ENCODE results near the gene IFNGR2.
"Not testable (repeated sequence)": the region's sequence is repeated elsewhere in the genome, so short reads cannot be mapped to it uniquely, and the experiment has no call there.

The IFNGR2 gene

DNA sequence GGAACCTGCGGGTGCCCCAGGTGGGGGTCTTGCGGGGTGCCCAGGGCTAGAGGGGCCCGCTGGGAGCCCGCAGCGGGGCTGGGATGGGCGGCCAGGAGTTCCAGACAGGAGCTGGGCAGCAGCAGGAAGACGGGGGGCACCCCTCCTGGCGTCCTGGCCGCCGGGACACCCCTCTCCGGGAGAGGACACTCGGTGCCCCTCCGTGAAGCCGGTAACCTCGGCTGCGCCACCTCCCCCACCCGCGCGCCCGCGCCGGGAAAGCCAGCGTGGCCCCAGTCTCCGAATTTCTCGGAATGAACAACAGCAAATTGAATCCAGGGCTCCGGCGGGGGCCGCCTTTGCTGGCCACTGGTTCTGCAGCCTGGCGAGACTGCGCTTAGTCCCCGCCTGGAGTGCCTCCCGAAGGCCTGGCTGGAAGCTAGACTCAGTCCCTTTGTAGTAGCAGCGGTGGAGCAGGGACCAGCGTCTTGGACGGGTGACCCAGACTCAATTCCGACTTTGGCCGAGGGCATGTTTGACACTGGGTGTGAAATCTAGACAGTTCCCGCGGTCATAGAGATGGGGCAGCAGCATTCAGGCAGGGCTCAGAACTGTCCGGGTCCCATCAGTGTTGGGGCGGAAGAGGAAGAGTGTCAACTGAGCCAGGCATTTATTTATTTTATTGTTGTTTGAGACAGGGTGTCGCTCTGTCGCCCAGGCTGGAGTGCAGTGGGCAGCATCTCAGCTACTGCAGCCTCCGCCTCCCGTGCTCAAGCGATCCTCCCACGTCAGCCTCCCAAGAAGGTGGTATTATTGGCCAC is 773 bp downstream of the IFNGR2 start:
- DNase-seq, result peak; percentile 36

DNA sequence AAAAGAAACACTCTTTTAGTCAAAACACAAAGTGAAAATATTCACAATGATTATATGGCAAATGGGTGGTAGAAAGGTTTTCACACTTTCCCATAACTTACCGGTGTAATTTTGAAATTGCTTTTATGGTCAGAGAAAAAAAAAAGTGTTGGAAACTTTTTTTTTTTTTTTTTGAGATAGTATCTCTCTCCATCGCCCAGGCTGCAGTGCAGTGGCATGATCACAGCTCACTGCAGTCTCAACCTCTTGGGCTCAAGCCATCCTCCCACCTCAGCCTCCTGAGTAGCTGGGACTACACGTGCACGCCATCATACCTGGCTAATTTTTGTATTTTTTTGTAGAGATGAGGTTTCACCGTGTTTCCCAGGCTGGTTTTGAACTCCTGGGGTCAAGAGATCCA is 3.3 kb downstream of the IFNGR2 start:
- DNase-seq, result no peak

GRCh38 chr21:33411949-33412430 is 8.8 kb downstream of the IFNGR2 start:
- DNase-seq, result no peak

- DNase-seq, result not testable (repeated sequence)
These were observed 9.2 kb downstream of the IFNGR2 start for GRCh38 chr21:33412439-33412831.

- no peak for DNase-seq
These were observed 9.8 kb downstream of the IFNGR2 start for GRCh38 chr21:33412832-33413519.

DNA sequence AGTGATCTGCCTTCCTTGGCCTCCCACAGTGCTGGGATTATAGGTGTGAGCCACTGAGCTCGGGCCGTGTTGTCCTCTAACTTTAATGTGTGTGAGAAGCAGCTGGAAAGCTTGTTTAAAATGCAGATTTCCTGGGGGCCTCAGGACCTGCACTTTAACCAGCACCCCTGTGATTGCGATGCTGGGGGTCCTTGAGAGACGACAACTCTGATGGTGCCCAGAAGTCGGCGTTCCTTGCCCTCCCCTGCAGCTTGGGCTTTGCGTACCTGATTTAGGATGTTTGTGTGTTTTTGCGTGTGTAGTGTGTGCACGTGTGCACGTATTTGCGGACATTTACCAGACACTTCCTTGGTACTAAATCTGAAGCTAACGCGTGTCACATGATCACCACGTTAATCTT is 10.9 kb downstream of the IFNGR2 start:
- DNase-seq, result no peak

GRCh38 chr21:33414926-33415325 is 11.7 kb downstream of the IFNGR2 start:
- DNase-seq, result no peak

- DNase-seq, result no peak
These were observed 15.5 kb downstream of the IFNGR2 start for GRCh38 chr21:33418691-33419090.

DNA sequence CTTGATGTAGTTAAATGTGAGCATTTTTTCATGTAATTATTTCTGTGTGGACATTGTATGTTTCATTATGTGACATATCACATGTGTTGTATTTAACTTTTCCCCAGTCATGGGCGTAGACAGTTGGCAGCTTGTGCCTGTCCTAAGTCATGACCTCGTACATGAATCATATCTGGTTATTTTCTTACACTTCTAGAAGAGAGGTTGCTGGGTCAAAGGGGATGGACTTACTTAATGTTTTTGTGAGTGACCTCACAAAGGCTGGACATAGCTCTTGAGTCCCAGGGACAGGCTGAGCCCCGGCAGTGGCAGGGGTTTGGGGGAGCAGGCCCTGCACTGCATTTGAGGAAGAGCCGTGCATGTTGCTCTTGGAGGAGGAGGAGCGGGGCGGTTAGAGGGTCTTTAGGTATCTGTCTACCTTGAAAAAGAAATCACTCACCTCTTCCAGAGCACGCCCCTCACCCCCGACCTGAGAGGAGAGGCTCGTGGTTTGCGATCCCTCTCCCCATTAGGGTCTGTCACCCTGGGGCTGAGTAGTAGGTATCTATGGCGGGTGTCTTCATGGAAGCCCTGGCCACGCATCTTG is 16.4 kb downstream of the IFNGR2 start:
- no peak for DNase-seq

- no peak for DNase-seq
These were observed 18.6 kb downstream of the IFNGR2 start for GRCh38 chr21:33421713-33422393.

DNA sequence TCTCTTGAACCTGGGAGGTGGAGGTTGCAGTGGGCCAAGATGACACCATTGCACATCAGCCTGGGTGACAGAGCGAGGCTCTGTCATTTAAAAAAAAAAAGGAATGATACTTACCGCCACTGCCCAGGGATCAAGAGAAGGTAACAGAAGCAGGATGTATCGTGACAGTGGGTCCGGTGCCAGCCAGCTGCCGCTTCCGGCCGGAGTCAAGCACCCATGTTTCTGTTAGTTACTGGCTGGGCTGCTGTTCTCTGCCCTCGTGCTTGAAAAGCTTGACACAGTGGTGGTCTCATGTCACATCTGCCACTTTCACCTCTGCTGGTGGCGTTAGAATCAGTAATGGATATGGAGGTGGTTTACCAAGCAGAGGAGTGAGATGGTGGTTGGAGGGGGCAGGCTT is 21.0 kb downstream of the IFNGR2 start:
- DNase-seq, result no peak

- DNase-seq, result no peak
These were observed 22.6 kb downstream of the IFNGR2 start for GRCh38 chr21:33425825-33426224.

GRCh38 chr21:33427051-33427450 is 23.8 kb downstream of the IFNGR2 start:
- no peak for DNase-seq

- DNase-seq, result no peak
These were observed 25.5 kb downstream of the IFNGR2 start for GRCh38 chr21:33428669-33429068.

GRCh38 chr21:33430858-33431257 is 27.6 kb downstream of the IFNGR2 start:
- DNase-seq, result no peak

- DNase-seq, result no peak
These were observed 29.3 kb downstream of the IFNGR2 start for GRCh38 chr21:33432496-33432895.

DNA sequence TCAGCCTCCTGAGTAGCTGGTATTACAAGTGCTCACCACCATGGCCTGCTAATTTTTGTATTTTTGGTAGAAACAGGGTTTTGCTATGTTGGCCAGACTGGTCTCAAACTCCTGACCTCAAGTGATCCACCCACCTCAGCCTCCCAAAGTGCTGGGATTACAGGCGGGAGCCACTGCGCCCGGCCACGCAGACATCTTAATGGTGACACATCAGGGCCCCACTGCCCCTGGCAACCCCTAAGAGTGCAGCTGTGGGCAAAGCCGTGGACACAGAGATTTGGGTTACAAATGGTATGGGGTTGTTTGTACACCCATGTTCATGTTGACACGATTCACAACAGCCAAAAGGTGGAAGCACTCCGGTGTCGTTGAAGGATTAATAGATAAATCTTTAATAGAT is 29.8 kb downstream of the IFNGR2 start:
- DNase-seq, result no peak

- DNase-seq, result no peak
These were observed 30.4 kb downstream of the IFNGR2 start for GRCh38 chr21:33433425-33434114.

DNA sequence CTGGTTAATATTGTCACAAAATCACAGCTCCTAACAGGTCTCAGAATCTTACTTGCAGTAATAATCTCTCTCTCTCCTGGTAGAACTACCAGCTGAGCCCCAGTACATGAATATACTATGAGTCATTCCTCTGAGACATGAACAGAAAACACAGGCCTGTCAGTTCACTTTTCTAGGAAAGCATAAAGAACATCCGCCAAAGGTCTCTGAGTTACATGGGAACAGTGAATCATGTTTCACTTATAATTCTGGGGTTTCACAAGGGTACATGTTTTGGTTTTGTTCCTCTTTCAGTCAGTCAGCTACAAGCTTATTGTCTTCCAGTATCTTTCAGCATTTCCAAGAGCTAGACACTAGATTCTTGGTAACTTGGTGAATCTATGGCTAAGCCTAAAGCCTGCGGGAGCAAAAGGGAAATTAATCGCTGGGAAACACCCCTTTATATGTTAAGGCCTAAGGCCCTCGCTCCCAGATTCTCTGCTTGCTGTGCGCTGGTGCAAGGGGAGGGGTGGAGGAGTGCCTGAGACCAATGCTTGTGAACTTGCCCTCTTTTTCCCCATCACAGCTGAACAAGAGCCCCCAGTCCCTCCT is 31.7 kb downstream of the IFNGR2 start:
- DNase-seq, result no peak

GRCh38 chr21:33437140-33437539 is 33.9 kb downstream of the IFNGR2 start:
- no peak for DNase-seq

DNA sequence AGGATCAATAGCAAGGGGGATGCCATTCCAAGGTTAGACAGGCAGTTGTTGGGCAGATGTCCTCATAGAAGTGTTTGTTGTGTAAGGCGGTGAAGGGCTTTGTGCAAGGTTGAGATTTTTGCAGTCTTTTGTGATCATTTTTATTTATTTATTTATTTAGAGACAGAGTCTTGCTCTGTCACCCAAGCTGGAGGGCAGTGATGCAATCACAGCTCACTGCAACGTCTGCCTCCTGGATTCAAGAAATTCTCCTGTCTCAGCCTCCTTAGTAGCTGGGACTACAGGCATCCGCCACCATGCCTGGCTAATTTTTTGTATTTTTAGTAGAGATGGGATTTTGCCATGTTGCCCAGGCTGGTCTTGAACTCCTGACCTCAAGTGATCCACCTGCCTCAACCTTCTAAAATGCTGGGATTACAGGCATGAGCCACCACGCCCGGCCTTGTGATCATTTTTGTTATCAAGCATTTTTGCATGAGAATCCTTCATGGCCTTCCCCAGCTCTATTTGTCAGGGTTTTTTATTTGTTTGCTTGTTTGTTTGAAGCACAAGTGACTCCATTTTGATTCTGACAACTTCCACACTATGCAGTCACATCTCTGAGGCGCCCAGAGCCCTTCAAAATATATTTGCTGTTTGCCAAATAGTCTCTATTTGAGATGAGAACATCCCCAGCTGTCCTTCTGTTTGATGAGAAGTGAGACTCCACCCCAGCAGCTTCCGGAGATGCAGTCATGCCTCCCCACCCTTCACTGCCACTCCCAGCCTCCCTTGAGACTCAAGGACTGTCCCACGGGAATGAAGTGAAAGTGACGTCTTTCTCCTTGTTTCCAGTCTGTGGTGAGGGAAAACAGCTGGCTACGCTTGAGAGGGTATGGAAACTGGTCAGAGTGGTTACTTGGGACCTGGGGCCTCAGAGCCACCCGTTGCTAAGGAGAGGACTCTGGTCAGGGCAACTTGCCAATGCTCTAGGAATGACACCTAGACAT is 38.6 kb downstream of the IFNGR2 start:
- peak; percentile 66 for DNase-seq
